H1 (cell line): Measurements from ENCODE around the gene CAMSAP1. TPM values are rescaled to one million over a fixed set of nuclear protein-coding genes. Genes with fewer than 3 reads are reported as not detected.
A peak's percentile ranks its signal among the peaks of the same experiment; 100 is the strongest.

Experiments
- CTCF ChIA-PET: fragments of 300-600 bp; sonication (Branson Sonifier 250); formaldehyde crosslinking; loops from one replicate; lab custom pipeline; 2021; ENCODE audit not compliant: partially characterized antibody; lab: Charles Lee
- POLR2A ChIA-PET: fragments of 300-600 bp; sonication (Branson Sonifier 250); formaldehyde crosslinking; loops from one replicate; lab custom pipeline; 2021; ENCODE audit warnings: inconsistent platforms; ENCODE audit not compliant: partially characterized antibody; lab: Charles Lee
- DNase-seq, 2 experiments: peaks; one replicate each; pipeline versions ENCODE4 v3.0.0 to v3.0.0-alpha.2; 2010 to 2022; ENCODE audit warnings: low spot score in 2 of 2, low read depth in 1 of 2, mixed read lengths in 1 of 2
- FAIRE-seq: peaks from 2 replicates; lab custom pipeline; 2011; peaks lifted over from hg19 to GRCh38; lab: Jason Lieb, UNC
- H2AFZ ChIP-seq: 2 replicates; pipeline ENCODE4 v1.8.1; 2012; ENCODE audit warnings: low read length, inconsistent platforms
- H2AK5ac ChIP-seq: 2 replicates; pipeline ENCODE4 v1.6.1; 2013; ENCODE audit warnings: low read depth, low read length
- H2BK120ac ChIP-seq: replicated peaks from 2 replicates; pipeline ENCODE3; 2013; ENCODE audit warnings: low read depth, low read length, inconsistent platforms
- H2BK12ac ChIP-seq: 2 replicates; pipeline ENCODE4 v1.6.1; 2013; ENCODE audit warnings: low read depth, low read length
- H2BK15ac ChIP-seq: 2 replicates; pipeline ENCODE4 v1.6.1; 2013; ENCODE audit warnings: low read length
- H2BK20ac ChIP-seq: 2 replicates; pipeline ENCODE4 v1.6.1; 2013; ENCODE audit warnings: low read length
- H2BK5ac ChIP-seq: 2 replicates; pipeline ENCODE4 v1.6.1; 2013; ENCODE audit warnings: low read depth, low read length
- H3K14ac ChIP-seq: 2 replicates; pipeline ENCODE4 v1.6.1; 2013; ENCODE audit warnings: inconsistent platforms; ENCODE audit not compliant: insufficient read length
- H3K18ac ChIP-seq: 2 replicates; pipeline ENCODE4 v1.6.1; 2013; ENCODE audit warnings: low read length; ENCODE audit errors: extremely low read depth
- H3K23ac ChIP-seq: 2 replicates; pipeline ENCODE4 v1.6.1; 2013; ENCODE audit warnings: inconsistent platforms; ENCODE audit not compliant: insufficient read length
- H3K23me2 ChIP-seq: 2 replicates; pipeline ENCODE4 v1.6.1; 2013; ENCODE audit warnings: low read depth, low read length
- H3K27ac ChIP-seq: 2 replicates; pipeline ENCODE4 v1.6.1; 2011; ENCODE audit warnings: low read depth, low read length, inconsistent platforms
- H3K27me3 ChIP-seq, 4 experiments: replicated peaks in 1 of 4; 1 replicate in 1 of 4; 2 replicates in 3 of 4; pipeline versions ENCODE4 v1.6.1 to v1.8.1; 2011 to 2013; ENCODE audit warnings: low read length in 3 of 4, mild to moderate bottlenecking in 3 of 4, inconsistent platforms in 2 of 4, mixed read lengths in 2 of 4, moderate library complexity in 1 of 4; ENCODE audit not compliant: control insufficient read depth in 3 of 4, insufficient read depth in 3 of 4; ENCODE audit errors: extremely low read depth in 1 of 4
- H3K36me3 ChIP-seq, 4 experiments: 2 replicates each; pipeline versions ENCODE4 v1.6.1 to v1.8.1; 2011 to 2013; ENCODE audit warnings: mild to moderate bottlenecking in 4 of 4, low read length in 3 of 4, moderate library complexity in 2 of 4, control low read depth in 1 of 4, inconsistent platforms in 1 of 4; ENCODE audit not compliant: insufficient read depth in 4 of 4, control insufficient read depth in 2 of 4
- H3K4ac ChIP-seq: replicated peaks from 2 replicates; pipeline ENCODE3; 2013; ENCODE audit warnings: low read length, low read depth, mixed read lengths, inconsistent platforms; ENCODE audit not compliant: insufficient read length
- H3K4me1 ChIP-seq, 4 experiments: replicated peaks in 1 of 4; 1 replicate in 1 of 4; 2 replicates in 3 of 4; pipeline versions ENCODE4 v1.6.1 to v1.8.1; 2011 to 2013; ENCODE audit warnings: low read length in 3 of 4, inconsistent platforms in 2 of 4, mixed read lengths in 1 of 4; ENCODE audit not compliant: insufficient read depth in 4 of 4, control insufficient read depth in 3 of 4
- H3K4me2 ChIP-seq, 2 experiments: 2 replicates each; pipeline versions ENCODE4 v1.6.1 to v1.8.1; 2011 to 2013; ENCODE audit warnings: low read depth in 2 of 2, low read length in 2 of 2, control low read depth in 1 of 2, inconsistent platforms in 1 of 2, mild to moderate bottlenecking in 1 of 2; ENCODE audit not compliant: insufficient read depth in 1 of 2
- H3K4me3 ChIP-seq, 4 experiments: fragments of 200-600, 300-600 bp in 1 of 4; sonication (generic), shearing (Covaris generic), sonication (Bioruptor Twin) in 1 of 4; 2 replicates each; pipeline versions ENCODE4 v1.5.1 to v1.8.1; 2011 to 2016; ENCODE audit warnings: low read length in 4 of 4, low read depth in 3 of 4, control low read depth in 2 of 4, inconsistent platforms in 2 of 4, mild to moderate bottlenecking in 2 of 4, mixed read lengths in 1 of 4, moderate library complexity in 1 of 4; ENCODE audit not compliant: insufficient read depth in 2 of 4; ENCODE audit errors: extremely low read depth in 1 of 4
- H3K56ac ChIP-seq: replicated peaks from 2 replicates; pipeline ENCODE3; 2013; ENCODE audit warnings: low read depth, mild to moderate bottlenecking, mixed read lengths, low read length, inconsistent platforms; ENCODE audit not compliant: insufficient read length
- H3K79me1 ChIP-seq: 2 replicates; pipeline ENCODE4 v1.6.1; 2013; ENCODE audit warnings: low read depth, low read length, control low read depth
- H3K79me2 ChIP-seq, 2 experiments: 2 replicates each; pipeline versions ENCODE4 v1.6.1 to v1.8.1; 2012 to 2013; ENCODE audit warnings: low read length in 2 of 2, mild to moderate bottlenecking in 2 of 2, inconsistent platforms in 1 of 2; ENCODE audit not compliant: insufficient read depth in 2 of 2, control insufficient read depth in 1 of 2
- H3K9ac ChIP-seq, 4 experiments: replicated peaks in 1 of 4; 1 replicate in 1 of 4; 2 replicates in 3 of 4; pipeline versions ENCODE4 v1.6.1 to v1.8.1; 2011 to 2013; ENCODE audit warnings: low read depth in 3 of 4, low read length in 3 of 4, control low read depth in 2 of 4, mild to moderate bottlenecking in 2 of 4, moderate library complexity in 2 of 4, inconsistent platforms in 1 of 4; ENCODE audit errors: extremely low read depth in 1 of 4
- H3K9me3 ChIP-seq, 2 experiments: 2 replicates each; pipeline versions ENCODE4 v1.6.1 to v1.8.1; 2012 to 2013; ENCODE audit warnings: mild to moderate bottlenecking in 2 of 2, moderate library complexity in 2 of 2, control low read depth in 1 of 2, inconsistent platforms in 1 of 2, low read depth in 1 of 2, low read length in 1 of 2, mixed read lengths in 1 of 2; ENCODE audit not compliant: insufficient read depth in 2 of 2
- H4K20me1 ChIP-seq, 2 experiments: replicated peaks in 1 of 2; 2 replicates each; pipeline versions ENCODE3 to v1.8.1; 2011 to 2013; ENCODE audit warnings: inconsistent platforms in 2 of 2, low read length in 2 of 2, mild to moderate bottlenecking in 1 of 2; ENCODE audit not compliant: insufficient read depth in 2 of 2, control insufficient read depth in 1 of 2
- H4K5ac ChIP-seq: 2 replicates; pipeline ENCODE4 v1.6.1; 2013; ENCODE audit warnings: low read length, low read depth, mixed read lengths, inconsistent platforms; ENCODE audit not compliant: insufficient read length
- H4K8ac ChIP-seq: 2 replicates; pipeline ENCODE4 v1.8.0; 2013; ENCODE audit warnings: mild to moderate bottlenecking, moderate library complexity, low read length, inconsistent platforms; ENCODE audit not compliant: insufficient read depth; ENCODE audit errors: extremely low read depth
- H4K91ac ChIP-seq: replicated peaks from 2 replicates; pipeline ENCODE3; 2013; ENCODE audit warnings: low read length, mixed read lengths, inconsistent platforms; ENCODE audit not compliant: insufficient read length
- BRCA1 ChIP-seq: IDR thresholded peaks from 2 replicates; pipeline ENCODE4 v1.6.1; 2012; ENCODE audit warnings: low read depth, low read length, improper control_type of control experiment
- CTCF ChIP-seq, 3 experiments: IDR thresholded peaks; 1 replicate in 2 of 3; 2 replicates in 1 of 3; pipeline versions ENCODE4 v1.5.1 to v1.6.1; 2011; ENCODE audit warnings: low read length in 3 of 3, mild to moderate bottlenecking in 3 of 3, inconsistent platforms in 2 of 3, low read depth in 1 of 3, moderate library complexity in 1 of 3; ENCODE audit not compliant: insufficient read depth in 1 of 3; ENCODE audit errors: control extremely low read depth in 1 of 3
- FOSL1 ChIP-seq: IDR thresholded peaks from 2 replicates; pipeline ENCODE4 v1.6.1; 2011; ENCODE audit warnings: mild to moderate bottlenecking, low read depth, low read length, moderate library complexity; ENCODE audit not compliant: insufficient read depth
- NRF1 ChIP-seq: IDR thresholded peaks from 2 replicates; pipeline ENCODE4 v1.6.1; 2011; ENCODE audit warnings: mild to moderate bottlenecking, low read depth, low read length, improper control_type of control experiment
- RNF2 ChIP-seq: fragments of 200-900, 300-1000 bp; sonication (generic); IDR thresholded peaks from 2 replicates; pipeline ENCODE4 v1.7.1; 2016; ENCODE audit warnings: borderline replicate concordance, low read depth, mild to moderate bottlenecking, antibody characterized with exemption, low read length; ENCODE audit not compliant: poor library complexity, severe bottlenecking; ENCODE audit errors: missing control alignments
- SUZ12 ChIP-seq: fragments of 200-600 bp; sonication (generic); IDR thresholded peaks from 2 replicates; pipeline ENCODE4 v1.6.1; 2012; ENCODE audit warnings: mild to moderate bottlenecking, inconsistent platforms, low read length, moderate library complexity, mixed read lengths
- WGBS, 2 experiments: shearing (Covaris generic) in 1 of 2; methylation state at CpG; one replicate each; pipeline versions ENCODE4 v1.1.6 to v1.1.7; 2013 to 2015; ENCODE audit warnings: low lambda C conversion rate in 2 of 2, mixed read lengths in 2 of 2, inconsistent platforms in 1 of 2, low coverage in 1 of 2, missing lambda C conversion rate in 1 of 2; ENCODE audit not compliant: insufficient replicate concordance in 2 of 2, insufficient coverage in 1 of 2, insufficient read length in 1 of 2; ENCODE audit errors: extremely low coverage in 1 of 2, missing lambda C conversion rate in 1 of 2; 5-methylcytosine and 5-hydroxymethylcytosine counted together
- polyA plus RNA-seq, 7 experiments: library from polyadenylated mRNA; depleted of rRNA in 3 of 7; stranded (reverse) in 5 of 7; unstranded in 2 of 7; fragments of >200 nt in 5 of 7; fragments of 200-250 nt in 2 of 7; gene quantifications; 1 replicate in 5 of 7; 2 replicates in 1 of 7; 4 replicates in 1 of 7; pipeline versions ENCODE4 v1.2.1 to v1.2.3, GENCODE V29; 2011 to 2013; ENCODE audit warnings: missing spikeins in 2 of 7, mixed read lengths in 2 of 7
- total RNA-seq: library from RNA; stranded (reverse); fragmentation: NEBNext Ultra II Directional; extraction: Animal tissue kit (Norgen Biotek cat#: 25700); gene quantifications from 2 replicates; pipeline ENCODE4 v1.2.1, GENCODE V29; 2021
- TF ChIP-seq, protein P1 (sequence below): IDR thresholded peaks from 2 replicates; pipeline ENCODE4 v1.6.1; 2012; ENCODE audit warnings: low read length, inconsistent platforms

CAMSAP1 gene
- total and polyA plus RNA-seq, 2 of the 8 experiments (the other 6 are each of a cell fraction or from before 2014, with no cell fraction given): 13.4 to 44.0 TPM

- H3K56ac ChIP-seq: no peak overlapping the region
- no peak overlapping the region for H2AK5ac ChIP-seq
- H3K23me2 ChIP-seq: peaks cover 6% of the 10 kb centered on the region; the same call in 1 of the 2 replicates
- no peak overlapping the region for H4K5ac ChIP-seq
- no peak overlapping the region for H3K14ac ChIP-seq
- H4K20me1 ChIP-seq: peaks cover 0 to 7% of the 10 kb centered on the region in 2 experiments
- no peak overlapping the region for H3K18ac ChIP-seq
- DNase-seq (no peak), FAIRE-seq (no peak)
- H3K9me3 ChIP-seq: no peaks in the 10 kb centered on the region
- H3K79me2 ChIP-seq: no peaks in the 10 kb centered on the region
- H3K4me2 ChIP-seq: no peak overlapping the region
- no peak overlapping the region for H2BK15ac ChIP-seq
- no peak overlapping the region for H3K27ac ChIP-seq
- H2AFZ ChIP-seq: no peak overlapping the region
- H2BK20ac ChIP-seq: no peak overlapping the region
- H3K9ac ChIP-seq: no peak overlapping the region; a peak in 1 of 7 replicates
- no peak overlapping the region for H2BK120ac ChIP-seq
- 87% methylated on average over 21 of the region's 25 CpGs; no CpG with 5 or more reads in 1 of the 2 experiments for WGBS, 2 experiments
- no peak overlapping the region for H3K4ac ChIP-seq
- no peaks in the 10 kb centered on the region; a peak in 1 of 8 replicates for H3K36me3 ChIP-seq
- peak overlapping the region; percentile 15 for H4K91ac ChIP-seq
- no peak overlapping the region for H3K4me3 ChIP-seq
- no peak overlapping the region for H3K23ac ChIP-seq
- H2BK5ac ChIP-seq: no peak overlapping the region
- ChIA-PET CTCF (interaction anchor here (1.0 to 2.3 kb wide), 8 partner anchors 11 to 894 kb away, joined by 3 to 13 read pairs (median 4); no protein-coding TSS in a partner anchor), POLR2A (no interaction called here)
- no peaks in the 10 kb centered on the region; a peak in 1 of 7 replicates for H3K4me1 ChIP-seq
- no peaks in the 10 kb centered on the region for H3K27me3 ChIP-seq
- no peak overlapping the region for H2BK12ac ChIP-seq
- no peak overlapping the region for H4K8ac ChIP-seq
- no peaks in the 10 kb centered on the region for H3K79me1 ChIP-seq
- TF ChIP-seq RNF2 (no peak), SUZ12 (no peak), FOSL1 (no peak), BRCA1 (no peak), NRF1 (no peak), CTCF (IDR thresholded peaks at IDR 0.05; ENCODE audit: control extremely low read depth in 1 of 3, insufficient read depth in 1 of 3, low read depth in 1 of 3, low read length in 3 of 3) (no peak)
- TF ChIP-seq, protein P1, sequence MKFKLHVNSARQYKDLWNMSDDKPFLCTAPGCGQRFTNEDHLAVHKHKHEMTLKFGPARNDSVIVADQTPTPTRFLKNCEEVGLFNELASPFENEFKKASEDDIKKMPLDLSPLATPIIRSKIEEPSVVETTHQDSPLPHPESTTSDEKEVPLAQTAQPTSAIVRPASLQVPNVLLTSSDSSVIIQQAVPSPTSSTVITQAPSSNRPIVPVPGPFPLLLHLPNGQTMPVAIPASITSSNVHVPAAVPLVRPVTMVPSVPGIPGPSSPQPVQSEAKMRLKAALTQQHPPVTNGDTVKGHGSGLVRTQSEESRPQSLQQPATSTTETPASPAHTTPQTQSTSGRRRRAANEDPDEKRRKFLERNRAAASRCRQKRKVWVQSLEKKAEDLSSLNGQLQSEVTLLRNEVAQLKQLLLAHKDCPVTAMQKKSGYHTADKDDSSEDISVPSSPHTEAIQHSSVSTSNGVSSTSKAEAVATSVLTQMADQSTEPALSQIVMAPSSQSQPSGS: no peak
Measured at GRCh38 chr9:135776893-135777622, 130.3 kb downstream of the CAMSAP1 start.
